ENCODE results near the gene DTYMK. TPM values are rescaled to one million over a fixed set of nuclear protein-coding genes. Genes with fewer than 3 reads are reported as not detected.
A peak's percentile ranks its signal among the peaks of the same experiment; 100 is the strongest.

The DTYMK gene
- total and polyA plus RNA-seq, 2 donors (not counting 1 experiment from before 2014, with no cell fraction given), result 19.5 to 26.3 TPM

DNA sequence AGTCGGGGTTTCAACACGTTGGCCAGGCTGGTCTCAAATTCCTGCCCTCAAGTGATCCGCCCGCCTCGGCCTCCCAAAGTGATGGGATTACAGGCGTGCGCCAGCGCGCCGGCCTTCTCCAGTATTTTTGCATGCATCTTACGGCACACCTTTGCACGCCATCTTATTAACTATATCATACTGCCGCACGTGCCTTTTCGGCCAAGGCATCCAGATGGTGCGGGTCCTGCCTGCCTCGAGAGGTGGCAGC is 14.5 kb upstream of the DTYMK start:
- H3K9ac ChIP-seq (ENCODE audit: low read length), result peak overlapping the region; percentile 84
- no peak for TF ChIP-seq EZH2 (IDR thresholded peaks at IDR 0.05; ENCODE audit: borderline replicate concordance, insufficient read depth, low read depth, low read length, poor library complexity, severe bottlenecking)
- TF ChIP-seq, protein P1, sequence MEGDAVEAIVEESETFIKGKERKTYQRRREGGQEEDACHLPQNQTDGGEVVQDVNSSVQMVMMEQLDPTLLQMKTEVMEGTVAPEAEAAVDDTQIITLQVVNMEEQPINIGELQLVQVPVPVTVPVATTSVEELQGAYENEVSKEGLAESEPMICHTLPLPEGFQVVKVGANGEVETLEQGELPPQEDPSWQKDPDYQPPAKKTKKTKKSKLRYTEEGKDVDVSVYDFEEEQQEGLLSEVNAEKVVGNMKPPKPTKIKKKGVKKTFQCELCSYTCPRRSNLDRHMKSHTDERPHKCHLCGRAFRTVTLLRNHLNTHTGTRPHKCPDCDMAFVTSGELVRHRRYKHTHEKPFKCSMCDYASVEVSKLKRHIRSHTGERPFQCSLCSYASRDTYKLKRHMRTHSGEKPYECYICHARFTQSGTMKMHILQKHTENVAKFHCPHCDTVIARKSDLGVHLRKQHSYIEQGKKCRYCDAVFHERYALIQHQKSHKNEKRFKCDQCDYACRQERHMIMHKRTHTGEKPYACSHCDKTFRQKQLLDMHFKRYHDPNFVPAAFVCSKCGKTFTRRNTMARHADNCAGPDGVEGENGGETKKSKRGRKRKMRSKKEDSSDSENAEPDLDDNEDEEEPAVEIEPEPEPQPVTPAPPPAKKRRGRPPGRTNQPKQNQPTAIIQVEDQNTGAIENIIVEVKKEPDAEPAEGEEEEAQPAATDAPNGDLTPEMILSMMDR (IDR thresholded peaks at IDR 0.05), result peak; percentile 66

DNA sequence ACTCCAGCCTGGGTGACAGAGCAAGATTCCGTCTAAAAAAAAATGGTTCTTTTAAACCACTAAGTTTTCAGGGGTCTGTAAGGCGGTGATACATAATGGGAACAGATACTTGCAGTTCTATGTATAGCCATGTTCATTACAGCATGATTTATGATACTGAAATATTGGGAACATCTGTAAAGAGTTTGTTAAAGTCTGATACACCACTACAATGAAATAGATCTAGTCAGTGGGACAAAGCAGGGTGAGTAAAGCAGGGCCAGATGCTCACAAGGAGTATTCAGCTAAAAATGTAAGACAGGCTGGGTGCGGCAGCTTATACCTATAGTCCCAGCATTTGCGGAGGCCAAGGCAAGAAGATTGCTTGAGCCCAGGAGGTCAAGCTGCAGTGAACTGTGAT is 9.0 kb upstream of the DTYMK start:
- no peak overlapping the region for H2AFZ ChIP-seq (ENCODE audit: insufficient read depth, low read depth, low read length, poor library complexity, severe bottlenecking)
- H3K27ac ChIP-seq (ENCODE audit: low read length in 2 of 2), result no peak overlapping the region
- ChIA-PET CTCF (no interaction called here), POLR2A (no interaction called here)
- intact Hi-C loops (cut with micrococcal nuclease), result no loop called here
- DNase-seq (no peak), ATAC-seq (ENCODE audit: low read depth) (no peak)
- WGBS (ENCODE audit: insufficient coverage), result 100% methylated on average over 2 of the region's 4 CpGs
- TF ChIP-seq EZH2 (IDR thresholded peaks at IDR 0.05; ENCODE audit: borderline replicate concordance, insufficient read depth, low read depth, low read length, poor library complexity, severe bottlenecking), result no peak
- TF ChIP-seq, protein P1 (IDR thresholded peaks at IDR 0.05), result no peak
- H3K9me3 Mint-ChIP-seq (ENCODE audit: insufficient read depth), result no peaks in the 10 kb centered on the region
- H4K20me1 ChIP-seq (ENCODE audit: control insufficient read depth, insufficient read depth, low read length, poor library complexity, severe bottlenecking), result no peaks in the 10 kb centered on the region
- peaks cover 3 to 15% of the 10 kb centered on the region in 2 experiments for H3K36me3 ChIP-seq (replicated peaks in 1 of 2; ENCODE audit: control extremely low read depth in 1 of 2, control insufficient read depth in 1 of 2, extremely low read depth in 1 of 2, insufficient read depth in 2 of 2, low read length in 1 of 2)
- no peak overlapping the region for H3K27ac Mint-ChIP-seq
- H3K4me3 ChIP-seq (ENCODE audit: control extremely low read depth in 1 of 5, extremely low read depth in 1 of 5, insufficient read depth in 1 of 5, low read depth in 2 of 5, low read length in 4 of 5), result no peak overlapping the region
- H3K9ac ChIP-seq (ENCODE audit: low read length), result no peak overlapping the region
- H3K27me3 Mint-ChIP-seq, result no peaks in the 10 kb centered on the region
- no peaks in the 10 kb centered on the region for H3K9me3 ChIP-seq (ENCODE audit: control extremely low read depth in 1 of 3, control insufficient read depth in 2 of 3, insufficient read depth in 1 of 3, low read length in 2 of 3)
- peaks cover 2% of the 10 kb centered on the region for H3K79me2 ChIP-seq (ENCODE audit: control insufficient read depth, insufficient read depth, low read length)
- no peak overlapping the region for H3K4me3 Mint-ChIP-seq
- H3K4me2 ChIP-seq (replicated peaks; ENCODE audit: low read depth, low read length, poor library complexity, severe bottlenecking), result no peak overlapping the region
- H3K4me1 Mint-ChIP-seq, result peaks cover 2% of the 10 kb centered on the region
- peaks cover 0 to 3% of the 10 kb centered on the region in 2 donors for H3K4me1 ChIP-seq (ENCODE audit: control insufficient read depth in 2 of 2, insufficient read depth in 2 of 2, low read length in 2 of 2)
- no peaks in the 10 kb centered on the region for H3K27me3 ChIP-seq (replicated peaks in 1 of 4; ENCODE audit: control extremely low read depth in 1 of 4, control insufficient read depth in 3 of 4, insufficient read depth in 4 of 4, low read length in 3 of 4)

More for the DNA sequence above, 14.5 kb upstream of the DTYMK start:
- H3K4me3 Mint-ChIP-seq, result peak overlapping the region; percentile 94
- POLR2A ChIA-PET, result interaction anchor here (2.0 to 3.5 kb wide), 4 partner anchors 14 to 180 kb away, joined by 12 to 30 read pairs (median 16); partner anchors contain the start of genes ATG4B, D2HGDH, DTYMK and THAP4
- Histone ChIP-seq H3K27me3 (replicated peaks in 1 of 4; ENCODE audit: control extremely low read depth in 1 of 4, control insufficient read depth in 3 of 4, insufficient read depth in 4 of 4, low read length in 3 of 4) (no peaks in the 10 kb centered on the region), H3K4me1 (ENCODE audit: control insufficient read depth in 2 of 2, insufficient read depth in 2 of 2, low read length in 2 of 2) (peaks cover 14 to 21% of the 10 kb centered on the region in 2 donors), H3K27ac (ENCODE audit: low read length in 2 of 2) (peak overlapping the region; percentile 24 to 89), H3K79me2 (ENCODE audit: control insufficient read depth, insufficient read depth, low read length) (peaks cover 32% of the 10 kb centered on the region), H4K20me1 (ENCODE audit: control insufficient read depth, insufficient read depth, low read length, poor library complexity, severe bottlenecking) (peaks cover 18% of the 10 kb centered on the region), H3K9me3 (ENCODE audit: control extremely low read depth in 1 of 3, control insufficient read depth in 2 of 3, insufficient read depth in 1 of 3, low read length in 2 of 3) (peaks cover 0 to 7% (median 0%) of the 10 kb centered on the region in 3 donors), H3K4me2 (replicated peaks; ENCODE audit: low read depth, low read length, poor library complexity, severe bottlenecking) (peak overlapping the region; percentile 99), H2AFZ (ENCODE audit: insufficient read depth, low read depth, low read length, poor library complexity, severe bottlenecking) (peak overlapping the region; percentile 73), H3K36me3 (replicated peaks in 1 of 2; ENCODE audit: control extremely low read depth in 1 of 2, control insufficient read depth in 1 of 2, extremely low read depth in 1 of 2, insufficient read depth in 2 of 2, low read length in 1 of 2) (peaks cover 0 to 6% of the 10 kb centered on the region in 2 experiments), H3K4me3 (ENCODE audit: control extremely low read depth in 1 of 5, extremely low read depth in 1 of 5, insufficient read depth in 1 of 5, low read depth in 2 of 5, low read length in 4 of 5) (peak overlapping the region in 4 of 5 experiments; percentile 69 to 78 (median 76))
- no peak for DNase-seq
- H3K27ac Mint-ChIP-seq, result peak overlapping the region; percentile 96
- H3K27me3 Mint-ChIP-seq, result no peaks in the 10 kb centered on the region
- H3K4me1 Mint-ChIP-seq, result peaks cover 20% of the 10 kb centered on the region
- intact Hi-C loops (cut with micrococcal nuclease), result loop anchor here (1.0 to 5.0 kb wide), 4 partner anchors 15 to 869 kb away; partner anchors contain the start of genes ATG4B, DTYMK and THAP4
- WGBS (ENCODE audit: insufficient coverage), result 0% methylated on average over 17 of the region's 17 CpGs
- ATAC-seq (ENCODE audit: low read depth), result no peak
- CTCF ChIA-PET, result interaction anchor here (1.1 to 3.6 kb wide), 3 partner anchors 13 to 33 kb away, joined by 3 to 19 read pairs (median 10); partner anchors contain the start of genes D2HGDH and DTYMK
- H3K9me3 Mint-ChIP-seq (ENCODE audit: insufficient read depth), result no peaks in the 10 kb centered on the region
